Kidney (tissue), 14 donors: ENCODE data around the gene WFDC12. TPM values are rescaled to one million over a fixed set of nuclear protein-coding genes. Genes with fewer than 3 reads are reported as not detected.

Source experiments
- DNase-seq, 5 donors: peaks; one replicate each; pipeline ENCODE4 v3.0.0-alpha.2; 2013 to 2020
- FAIRE-seq: peaks from 2 replicates; lab custom pipeline; 2012; peaks lifted over from hg19 to GRCh38; lab: Jason Lieb, UNC
- H3K27ac ChIP-seq, 2 donors: one replicate each; pipeline ENCODE4 v1.7.0; 2013; ENCODE audit warnings: low read depth in 2 of 2, low read length in 2 of 2, inconsistent platforms in 1 of 2
- H3K27me3 ChIP-seq: one replicate; pipeline ENCODE4 v1.7.1; 2013; ENCODE audit warnings: low read length, inconsistent platforms; ENCODE audit not compliant: control insufficient read depth, insufficient read depth
- H3K36me3 ChIP-seq, 3 donors: one replicate each; pipeline versions ENCODE4 v1.7.0 to v1.7.1; 2013; ENCODE audit warnings: low read length in 3 of 3, control low read depth in 1 of 3, inconsistent platforms in 1 of 3; ENCODE audit not compliant: insufficient read depth in 3 of 3, control insufficient read depth in 2 of 3
- H3K4me1 ChIP-seq, 3 donors: one replicate each; pipeline versions ENCODE4 v1.7.0 to v1.7.1; 2013; ENCODE audit warnings: low read length in 3 of 3, inconsistent platforms in 1 of 3, low read depth in 1 of 3; ENCODE audit not compliant: control insufficient read depth in 2 of 3, insufficient read depth in 2 of 3
- H3K4me3 ChIP-seq, 3 donors: one replicate each; pipeline versions ENCODE4 v1.7.0 to v1.8.1; 2013; ENCODE audit warnings: low read length in 3 of 3, control low read depth in 1 of 3, inconsistent platforms in 1 of 3
- H3K9ac ChIP-seq, 3 donors: one replicate each; pipeline versions ENCODE4 v1.7.0 to v1.7.1; 2013; ENCODE audit warnings: low read length in 3 of 3, control low read depth in 1 of 3, inconsistent platforms in 1 of 3
- H3K9me3 ChIP-seq, 3 donors: one replicate each; pipeline versions ENCODE4 v1.7.0 to v1.7.1; 2013; ENCODE audit warnings: low read length in 3 of 3, control low read depth in 1 of 3, inconsistent platforms in 1 of 3; ENCODE audit not compliant: control insufficient read depth in 2 of 3, insufficient read depth in 1 of 3
- intact Hi-C: fragments of 100-400 bp; cut with DNase I; formaldehyde crosslinking; loops from one replicate; pipeline ENCODE4 v1.11.1; 2022
- polyA plus RNA-seq: library from polyadenylated mRNA; stranded (reverse); fragments of 350-450 nt; fragmentation: Illumina TruSeq; extraction: RNeasy Lipid Tissue Mini Kit (QIAGEN cat#74804); gene quantifications from one replicate; pipeline ENCODE4 v1.2.3, GENCODE V29; 2014; ENCODE audit warnings: low read depth, low replicate concordance; ENCODE audit not compliant: insufficient read depth
- total RNA-seq: library from RNA; stranded (reverse); fragmentation: NEBNext Ultra II Directional; extraction: Animal tissue kit (Norgen Biotek cat#: 25700); gene quantifications from one replicate; pipeline ENCODE4 v1.2.1, GENCODE V29; 2021
- TF ChIP-seq, protein P1 (sequence below): IDR thresholded peaks from 3 replicates; pipeline ENCODE4 v1.5.1; 2012; ENCODE audit warnings: mild to moderate bottlenecking, moderate library complexity, borderline replicate concordance; ENCODE audit not compliant: insufficient read depth; ENCODE audit errors: extremely low read depth
- donor health status: control.
- donor health status: control.
- donor health status: control.
- donor health status: control.
- donor health status: control.
- donor health status: DM: yes; HTN: yes; CAD: no.
- donor health status: Normal renal cell carcinoma (clear cell type).

WFDC12 gene
- total and polyA plus RNA-seq, 2 donors from 2014 or later = 1.4 TPM; not detected in 1

DNA sequence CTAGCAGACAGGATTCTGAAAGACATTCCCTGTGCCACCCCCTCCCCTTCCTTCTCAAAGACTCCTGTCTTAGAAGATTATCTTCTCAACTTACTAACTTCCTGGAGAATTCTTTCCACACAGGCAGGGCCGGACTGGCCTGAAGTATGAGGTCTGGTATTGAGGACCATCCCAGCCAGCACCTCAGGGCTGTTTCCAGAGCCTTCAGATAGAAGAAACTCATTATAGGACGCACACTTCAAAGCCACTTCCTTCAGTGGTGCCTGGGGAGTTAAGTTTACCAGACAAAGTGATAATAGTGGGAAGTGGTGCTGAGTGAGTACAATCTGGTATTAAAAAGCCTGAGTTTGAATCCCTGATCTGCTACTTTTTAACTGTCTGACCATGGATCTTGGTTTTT is 39.0 kb downstream of the WFDC12 start:
- Histone ChIP-seq H3K4me3 (no peak overlapping the region), H3K9ac (no peak overlapping the region), H3K4me1 (no peaks in the 10 kb centered on the region), H3K36me3 (peaks cover 0 to 3% (median 0%) of the 10 kb centered on the region in 3 donors), H3K9me3 (peaks cover 0 to 7% (median 0%) of the 10 kb centered on the region in 3 donors), H3K27me3 (no peaks in the 10 kb centered on the region), H3K27ac (no peak overlapping the region)
- intact Hi-C loops = no loop called here
- no peak for FAIRE-seq
- no peak for DNase-seq
- TF ChIP-seq, protein P1, sequence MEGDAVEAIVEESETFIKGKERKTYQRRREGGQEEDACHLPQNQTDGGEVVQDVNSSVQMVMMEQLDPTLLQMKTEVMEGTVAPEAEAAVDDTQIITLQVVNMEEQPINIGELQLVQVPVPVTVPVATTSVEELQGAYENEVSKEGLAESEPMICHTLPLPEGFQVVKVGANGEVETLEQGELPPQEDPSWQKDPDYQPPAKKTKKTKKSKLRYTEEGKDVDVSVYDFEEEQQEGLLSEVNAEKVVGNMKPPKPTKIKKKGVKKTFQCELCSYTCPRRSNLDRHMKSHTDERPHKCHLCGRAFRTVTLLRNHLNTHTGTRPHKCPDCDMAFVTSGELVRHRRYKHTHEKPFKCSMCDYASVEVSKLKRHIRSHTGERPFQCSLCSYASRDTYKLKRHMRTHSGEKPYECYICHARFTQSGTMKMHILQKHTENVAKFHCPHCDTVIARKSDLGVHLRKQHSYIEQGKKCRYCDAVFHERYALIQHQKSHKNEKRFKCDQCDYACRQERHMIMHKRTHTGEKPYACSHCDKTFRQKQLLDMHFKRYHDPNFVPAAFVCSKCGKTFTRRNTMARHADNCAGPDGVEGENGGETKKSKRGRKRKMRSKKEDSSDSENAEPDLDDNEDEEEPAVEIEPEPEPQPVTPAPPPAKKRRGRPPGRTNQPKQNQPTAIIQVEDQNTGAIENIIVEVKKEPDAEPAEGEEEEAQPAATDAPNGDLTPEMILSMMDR = no peak

DNA sequence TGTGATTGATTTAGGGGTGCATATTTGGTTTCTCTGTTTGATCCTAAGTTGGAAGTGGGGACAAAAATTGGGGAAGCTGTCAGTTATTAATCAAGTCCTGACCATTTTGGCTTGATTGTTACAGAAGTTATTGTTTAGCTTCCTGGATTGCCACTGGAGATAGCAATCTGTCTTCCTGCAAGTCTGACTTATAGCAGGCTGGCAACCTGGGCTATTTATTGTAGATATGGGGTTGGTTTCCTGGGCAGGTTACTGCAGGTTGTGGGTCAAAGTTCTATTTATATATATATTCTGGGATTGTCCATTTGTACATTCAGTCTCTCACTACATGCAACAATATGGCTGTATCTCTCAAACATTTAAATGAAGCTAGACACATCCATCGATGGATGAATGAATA is 41.1 kb downstream of the WFDC12 start:
- FAIRE-seq (no peak), DNase-seq (no peak)
- H3K36me3 ChIP-seq = peaks cover 0 to 3% (median 0%) of the 10 kb centered on the region in 3 donors
- H3K4me3 ChIP-seq = no peak overlapping the region
- TF ChIP-seq, protein P1 = no peak
- no peaks in the 10 kb centered on the region for H3K4me1 ChIP-seq
- intact Hi-C loops = no loop called here
- H3K9ac ChIP-seq = no peak overlapping the region
- no peaks in the 10 kb centered on the region for H3K27me3 ChIP-seq
- no peak overlapping the region for H3K27ac ChIP-seq
- H3K9me3 ChIP-seq = peaks cover 0 to 7% (median 0%) of the 10 kb centered on the region in 3 donors

DNA sequence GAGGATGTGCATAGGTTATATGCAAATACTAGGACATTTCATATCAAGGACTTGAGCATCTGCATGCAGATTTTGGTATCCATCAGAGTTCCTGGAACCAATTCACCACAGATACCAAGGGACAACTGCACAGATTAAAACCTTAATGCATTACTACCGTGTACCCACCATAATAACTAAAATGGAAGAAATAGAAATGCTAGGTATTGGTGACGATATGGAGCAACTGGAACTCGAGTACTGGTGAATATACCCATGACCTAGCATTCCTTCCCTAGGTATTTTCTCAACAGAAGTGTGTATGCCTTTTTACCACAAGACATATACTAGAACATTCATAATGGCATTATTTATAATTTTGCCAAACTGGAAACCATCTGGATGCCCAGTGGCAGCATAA is 41.8 kb downstream of the WFDC12 start:
- Histone ChIP-seq H3K9ac (no peak overlapping the region), H3K4me3 (no peak overlapping the region), H3K9me3 (peaks cover 0 to 7% (median 0%) of the 10 kb centered on the region in 3 donors), H3K36me3 (peaks cover 0 to 3% (median 0%) of the 10 kb centered on the region in 3 donors), H3K27ac (no peak overlapping the region), H3K4me1 (no peaks in the 10 kb centered on the region), H3K27me3 (no peaks in the 10 kb centered on the region)
- TF ChIP-seq, protein P1 = no peak
- DNase-seq (no peak), FAIRE-seq (no peak)
- intact Hi-C loops = no loop called here
